GM23248 (cell line): ENCODE measurements around the gene MBD2.

ENCODE experiments used
- EZH2 ChIP-seq: fragments of 200-600 bp; sonication (generic); IDR thresholded peaks from 2 replicates; pipeline ENCODE4 v1.6.1; 2018; ENCODE audit warnings: antibody characterized with exemption, mild to moderate bottlenecking; ENCODE audit not compliant: insufficient read depth, poor library complexity, severe bottlenecking
- EZH2phosphoT487 ChIP-seq: fragments of 200-600 bp; sonication (generic); IDR thresholded peaks from 2 replicates; pipeline ENCODE4 v1.6.1; 2018; ENCODE audit warnings: antibody characterized with exemption, moderate library complexity, mild to moderate bottlenecking, low read depth; ENCODE audit not compliant: insufficient read depth

GRCh38 chr18:54206447-54206846 lies 18.0 kb downstream of the MBD2 start:
- TF ChIP-seq EZH2phosphoT487 (no peak), EZH2 (no peak)
